IgD-negative memory B cell (primary cell): ENCODE results near the gene STXBP5. TPM values are rescaled to one million over a fixed set of nuclear protein-coding genes. Genes with fewer than 3 reads are reported as not detected.

Experiments
- H3K27ac Mint-ChIP-seq, 3 donors: one replicate each; pipeline ENCODE4 v1.8.0; 2020 to 2022; ENCODE audit warnings: mild to moderate bottlenecking in 3 of 3, mixed read lengths in 3 of 3, moderate library complexity in 1 of 3
- H3K27me3 Mint-ChIP-seq: one replicate; pipeline ENCODE4 v1.8.0; 2021; ENCODE audit warnings: mixed read lengths
- H3K36me3 Mint-ChIP-seq: one replicate; pipeline ENCODE4 v1.8.0; 2020; ENCODE audit warnings: mild to moderate bottlenecking, mixed read lengths
- H3K4me1 Mint-ChIP-seq, 3 donors: one replicate each; pipeline ENCODE4 v1.8.0; 2020 to 2022; ENCODE audit warnings: mixed read lengths in 3 of 3, mild to moderate bottlenecking in 1 of 3
- H3K4me3 Mint-ChIP-seq, 4 donors: one replicate each; pipeline ENCODE4 v1.8.0; 2020 to 2022; ENCODE audit warnings: mild to moderate bottlenecking in 4 of 4, mixed read lengths in 4 of 4, moderate library complexity in 3 of 4
- H3K9me3 Mint-ChIP-seq, 3 donors: one replicate each; pipeline ENCODE4 v1.8.0; 2020 to 2021; ENCODE audit warnings: mixed read lengths in 3 of 3, mild to moderate bottlenecking in 1 of 3
- polyA plus RNA-seq: library from polyadenylated mRNA; unstranded; fragments of 300-500 nt; fragmentation: Illumina TruSeq; gene quantifications from one replicate; pipeline ENCODE4 v1.2.3, GENCODE V29; 2021

Gene STXBP5
- polyA plus RNA-seq, 1 donor from 2014 or later = 1.2 TPM

- Mint-ChIP-seq H3K9me3 (peaks cover 16 to 33% (median 22%) of the 10 kb centered on the region in 3 donors), H3K4me1 (peaks cover 0 to 3% (median 0%) of the 10 kb centered on the region in 3 donors), H3K4me3 (no peak overlapping the region), H3K27ac (no peak overlapping the region), H3K27me3 (no peaks in the 10 kb centered on the region), H3K36me3 (peaks cover 23% of the 10 kb centered on the region)
Measured at GRCh38 chr6:147299035-147299434, 94.8 kb downstream of the STXBP5 start.

DNA sequence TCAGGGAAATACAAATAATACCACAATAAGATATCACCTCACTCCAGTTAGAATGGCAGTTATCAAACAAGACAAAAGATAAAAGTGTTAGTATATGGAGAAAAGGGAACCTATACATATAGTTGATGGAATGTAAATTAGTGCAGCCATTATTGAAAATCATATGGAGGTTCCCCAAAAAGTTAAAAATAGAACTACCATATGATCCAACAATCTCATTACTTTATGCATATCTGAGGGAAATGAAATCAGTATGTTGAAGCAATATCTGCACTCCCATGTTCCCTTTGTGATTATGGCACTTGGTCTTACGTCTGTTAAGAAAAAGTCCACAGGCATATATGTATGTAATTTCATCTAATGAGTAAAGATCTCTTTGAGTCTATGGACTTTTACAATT, 96.9 kb downstream of the STXBP5 start:
- Mint-ChIP-seq H3K4me1 (peaks cover 0 to 11% (median 2%) of the 10 kb centered on the region in 3 donors), H3K4me3 (no peak overlapping the region), H3K27me3 (no peaks in the 10 kb centered on the region), H3K27ac (no peak overlapping the region), H3K36me3 (peaks cover 24% of the 10 kb centered on the region), H3K9me3 (peaks cover 16 to 33% (median 23%) of the 10 kb centered on the region in 3 donors)

GRCh38 chr6:147304016-147304415, 99.8 kb downstream of the STXBP5 start:
- H3K4me1 Mint-ChIP-seq = peaks cover 0 to 14% (median 9%) of the 10 kb centered on the region in 3 donors
- no peak overlapping the region for H3K27ac Mint-ChIP-seq
- no peaks in the 10 kb centered on the region for H3K27me3 Mint-ChIP-seq
- peaks cover 7 to 19% (median 16%) of the 10 kb centered on the region in 3 donors for H3K9me3 Mint-ChIP-seq
- H3K4me3 Mint-ChIP-seq = no peak overlapping the region
- H3K36me3 Mint-ChIP-seq = peaks cover 23% of the 10 kb centered on the region

GRCh38 chr6:147310521-147310920, 106.3 kb downstream of the STXBP5 start:
- Mint-ChIP-seq H3K36me3 (peaks cover 7% of the 10 kb centered on the region), H3K27me3 (no peaks in the 10 kb centered on the region), H3K9me3 (no peaks in the 10 kb centered on the region), H3K4me1 (peaks cover 0 to 9% (median 9%) of the 10 kb centered on the region in 3 donors), H3K4me3 (no peak overlapping the region), H3K27ac (no peak overlapping the region)

DNA sequence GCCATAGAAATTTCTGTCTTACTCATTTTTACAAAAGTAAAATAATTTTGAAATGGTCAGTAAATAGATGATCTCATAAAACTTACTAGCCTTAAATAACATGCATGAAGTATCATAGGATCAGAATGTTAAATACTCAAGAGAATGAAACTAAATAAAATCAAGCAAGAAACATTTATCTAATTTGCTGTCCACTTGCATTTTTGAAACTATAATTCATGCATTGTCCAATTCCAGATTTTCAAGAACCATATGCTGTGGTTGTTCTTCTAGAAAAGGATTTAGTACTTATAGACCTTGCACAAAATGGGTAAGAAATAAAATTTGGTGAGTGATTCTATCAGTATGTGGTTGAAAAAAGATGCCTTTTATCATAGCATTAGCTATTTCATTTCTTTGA, 107.0 kb downstream of the STXBP5 start:
- Mint-ChIP-seq H3K9me3 (no peaks in the 10 kb centered on the region), H3K4me1 (peaks cover 0 to 5% (median 3%) of the 10 kb centered on the region in 3 donors), H3K36me3 (peaks cover 4% of the 10 kb centered on the region), H3K27me3 (no peaks in the 10 kb centered on the region), H3K27ac (no peak overlapping the region), H3K4me3 (no peak overlapping the region)

GRCh38 chr6:147321260-147321659, 117.0 kb downstream of the STXBP5 start:
- Mint-ChIP-seq H3K9me3 (no peaks in the 10 kb centered on the region), H3K4me3 (peak overlapping the region in 3 of 4 donors; percentile 44 to 75 (median 60)), H3K36me3 (peaks cover 7% of the 10 kb centered on the region)

DNA sequence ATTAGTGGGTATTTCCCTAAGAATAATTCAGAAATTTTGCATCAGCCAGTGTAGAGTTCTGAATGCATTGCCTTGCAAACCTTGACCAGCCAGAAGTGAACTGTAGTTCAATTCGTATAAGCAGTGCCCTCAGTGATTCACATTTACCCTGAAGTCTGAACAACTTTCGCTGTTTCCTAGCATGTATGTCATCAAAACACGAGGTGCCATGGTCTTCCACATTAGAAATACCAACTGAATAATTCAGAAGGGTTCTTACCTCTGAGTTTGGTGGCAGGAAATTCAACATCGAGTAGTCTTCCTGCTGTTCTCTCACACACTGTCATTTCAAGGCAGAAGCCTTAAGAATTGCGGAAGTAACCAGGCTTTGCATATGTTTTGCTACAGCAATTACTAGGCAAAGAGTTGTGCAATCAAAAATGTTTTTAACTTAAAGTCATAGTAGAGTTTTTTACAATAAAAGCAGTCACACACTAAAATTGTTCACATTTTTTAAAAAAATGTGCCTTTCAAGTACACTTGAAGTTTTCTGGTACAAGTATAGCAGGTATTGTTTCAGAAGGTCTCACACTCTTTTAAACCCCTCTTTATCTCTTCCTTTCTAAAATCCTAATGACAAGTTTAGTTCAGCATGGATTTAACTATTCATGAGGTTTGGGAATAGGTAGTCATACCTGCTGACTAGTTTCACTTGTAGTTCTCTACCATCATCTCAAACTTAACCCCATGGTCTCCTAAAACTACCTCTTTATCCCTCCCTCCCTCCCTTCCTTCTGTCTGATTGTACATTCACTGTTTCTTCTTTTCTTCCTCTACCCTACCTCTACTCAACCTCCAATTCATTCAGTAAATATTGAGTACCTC, 118.3 kb downstream of the STXBP5 start:
- H3K27me3 Mint-ChIP-seq = no peaks in the 10 kb centered on the region
- peak overlapping the region; percentile 25 to 93 (median 67) for H3K27ac Mint-ChIP-seq

More at GRCh38 chr6:147321260-147321659, 117.0 kb downstream of the STXBP5 start:
- Mint-ChIP-seq H3K27ac (peak overlapping the region in 2 of 3 donors; percentile 25 to 67), H3K4me1 (peaks cover 21 to 34% (median 29%) of the 10 kb centered on the region in 3 donors), H3K27me3 (no peaks in the 10 kb centered on the region)

DNA sequence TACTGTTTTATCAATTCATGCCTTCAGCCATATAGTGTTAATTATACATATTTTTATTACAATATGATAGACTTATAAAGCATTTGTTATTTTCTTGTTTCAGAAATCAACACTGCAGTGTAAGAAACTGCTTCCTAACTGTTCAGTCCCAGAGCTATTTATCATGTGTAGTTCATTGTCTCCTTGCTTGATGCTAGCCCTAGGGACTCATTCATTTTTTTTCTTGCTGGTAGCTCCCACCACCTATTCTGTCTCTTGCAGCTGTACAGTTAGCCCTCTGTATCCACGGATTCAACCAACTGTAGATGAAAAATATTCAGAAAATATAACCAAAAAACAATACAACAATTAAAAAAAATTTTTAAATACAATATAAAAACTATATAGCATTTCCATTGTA, 121.3 kb downstream of the STXBP5 start:
- Mint-ChIP-seq H3K9me3 (peaks cover 0 to 2% (median 0%) of the 10 kb centered on the region in 3 donors), H3K4me3 (no peak overlapping the region), H3K4me1 (peaks cover 12 to 19% (median 17%) of the 10 kb centered on the region in 3 donors), H3K27ac (no peak overlapping the region), H3K36me3 (peaks cover 4% of the 10 kb centered on the region), H3K27me3 (no peaks in the 10 kb centered on the region)

More for the DNA sequence above, 118.3 kb downstream of the STXBP5 start:
- no peaks in the 10 kb centered on the region for H3K36me3 Mint-ChIP-seq
- H3K9me3 Mint-ChIP-seq = no peaks in the 10 kb centered on the region
- peak overlapping the region; percentile 79 to 94 (median 88) for H3K4me3 Mint-ChIP-seq
- peaks cover 15 to 26% (median 23%) of the 10 kb centered on the region in 3 donors for H3K4me1 Mint-ChIP-seq

DNA sequence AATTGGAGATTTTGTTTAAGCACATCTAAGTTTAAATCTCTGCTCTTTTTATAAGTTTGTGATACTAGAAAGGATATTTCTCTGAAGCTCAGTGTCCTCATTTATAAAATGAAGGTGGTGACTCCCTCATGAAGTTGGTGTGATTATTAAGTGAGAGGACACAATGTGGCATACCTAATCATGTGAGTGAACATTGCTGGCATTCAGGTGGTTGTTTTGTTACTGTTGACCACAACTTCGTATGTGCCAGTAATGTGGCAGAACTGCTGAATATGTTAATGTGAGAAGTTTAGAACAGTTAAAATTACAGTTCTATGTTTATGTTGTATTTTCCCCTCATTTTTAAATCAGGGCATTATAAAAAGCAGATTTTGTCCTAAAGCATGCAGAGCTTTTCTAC, 127.2 kb downstream of the STXBP5 start:
- Mint-ChIP-seq H3K27me3 (no peaks in the 10 kb centered on the region), H3K27ac (no peak overlapping the region), H3K9me3 (peaks cover 0 to 2% (median 0%) of the 10 kb centered on the region in 3 donors), H3K4me1 (peaks cover 0 to 1% (median 0%) of the 10 kb centered on the region in 3 donors), H3K4me3 (no peak overlapping the region), H3K36me3 (peaks cover 4% of the 10 kb centered on the region)

DNA sequence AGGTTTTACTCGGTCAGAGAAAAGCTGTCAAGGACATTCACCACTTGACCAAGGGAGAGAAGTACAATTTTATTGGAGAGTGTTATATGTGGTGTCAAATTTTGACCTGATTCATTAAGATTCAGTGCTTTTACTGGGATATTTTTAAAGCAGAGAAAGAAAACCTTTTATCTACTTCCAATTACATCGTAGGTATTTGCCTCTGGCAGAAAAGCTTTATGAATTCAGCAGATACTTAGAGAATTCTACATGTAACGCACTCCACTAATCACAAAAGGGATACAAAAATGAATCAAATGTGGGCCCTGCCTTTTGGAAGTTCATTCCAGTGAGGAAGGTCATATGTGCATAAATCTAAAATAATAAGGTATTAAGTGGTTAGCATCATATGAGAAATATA, 133.7 kb downstream of the STXBP5 start:
- Mint-ChIP-seq H3K36me3 (peaks cover 9% of the 10 kb centered on the region), H3K27ac (no peak overlapping the region), H3K4me3 (no peak overlapping the region), H3K9me3 (no peaks in the 10 kb centered on the region), H3K27me3 (no peaks in the 10 kb centered on the region), H3K4me1 (no peaks in the 10 kb centered on the region)

- H3K9me3 Mint-ChIP-seq = no peaks in the 10 kb centered on the region
- H3K27me3 Mint-ChIP-seq = no peaks in the 10 kb centered on the region
- H3K36me3 Mint-ChIP-seq = peaks cover 12% of the 10 kb centered on the region
- no peak overlapping the region for H3K4me3 Mint-ChIP-seq
- no peaks in the 10 kb centered on the region for H3K4me1 Mint-ChIP-seq
- H3K27ac Mint-ChIP-seq = no peak overlapping the region
Measured at GRCh38 chr6:147341486-147341885, 137.3 kb downstream of the STXBP5 start.

DNA sequence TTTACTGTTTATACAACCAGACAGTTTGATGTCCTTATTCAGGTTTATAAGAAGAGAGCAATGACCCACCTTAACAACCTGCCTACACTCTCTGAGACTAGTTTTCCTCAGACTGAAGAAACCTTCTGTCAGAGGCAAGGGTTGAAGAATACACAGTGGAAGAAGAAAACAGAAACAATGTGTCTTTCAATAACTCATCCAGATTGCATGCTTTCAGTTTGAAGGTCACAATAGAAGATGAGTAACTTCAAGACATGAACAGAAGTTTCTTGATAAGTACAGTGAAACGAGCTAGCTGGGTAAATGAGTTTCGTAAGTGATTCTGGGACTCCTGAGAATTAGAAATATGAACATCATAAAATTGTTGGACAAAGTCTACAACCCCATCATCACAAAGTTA, 141.7 kb downstream of the STXBP5 start:
- H3K36me3 Mint-ChIP-seq = peaks cover 8% of the 10 kb centered on the region
- no peaks in the 10 kb centered on the region for H3K4me1 Mint-ChIP-seq
- no peaks in the 10 kb centered on the region for H3K9me3 Mint-ChIP-seq

GRCh38 chr6:147347179-147347881, 143.1 kb downstream of the STXBP5 start:
- Mint-ChIP-seq H3K36me3 (peaks cover 5% of the 10 kb centered on the region), H3K4me1 (no peaks in the 10 kb centered on the region), H3K4me3 (no peak overlapping the region), H3K27ac (no peak overlapping the region), H3K9me3 (no peaks in the 10 kb centered on the region), H3K27me3 (no peaks in the 10 kb centered on the region)

More for the DNA sequence above, 141.7 kb downstream of the STXBP5 start:
- no peak overlapping the region for H3K27ac Mint-ChIP-seq
- no peaks in the 10 kb centered on the region for H3K27me3 Mint-ChIP-seq
- H3K4me3 Mint-ChIP-seq = no peak overlapping the region

DNA sequence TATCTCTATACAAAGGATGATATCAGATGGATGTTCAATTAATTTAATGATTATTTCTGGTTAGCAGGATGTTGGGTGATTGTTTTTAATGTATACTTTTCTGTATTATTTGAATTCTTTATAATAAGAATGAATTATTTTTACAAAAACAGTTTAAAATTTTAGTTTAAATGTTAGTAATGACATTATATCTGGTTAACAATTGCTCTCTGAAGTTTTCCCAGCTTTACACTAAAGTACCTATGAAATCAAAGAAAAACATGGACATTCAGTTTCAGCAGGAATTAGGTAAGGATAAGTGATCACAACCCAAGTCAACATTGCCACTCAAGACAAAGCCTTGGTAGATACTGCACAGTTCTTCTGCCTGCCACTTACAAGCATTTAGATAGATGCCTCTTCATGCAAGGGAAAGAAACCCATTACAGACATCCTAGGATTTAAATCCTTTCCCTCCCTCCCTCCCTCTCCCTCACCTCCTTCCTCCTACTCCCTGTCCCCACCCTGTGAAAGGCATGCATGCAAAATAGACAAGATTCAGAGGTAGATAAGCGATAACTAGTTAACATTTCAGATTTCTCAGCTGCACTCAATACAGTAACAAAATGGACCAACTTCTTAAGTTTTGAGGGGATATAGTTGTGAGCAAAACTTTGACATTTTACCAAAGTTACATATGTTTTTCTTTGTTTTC, 143.8 kb downstream of the STXBP5 start:
- Mint-ChIP-seq H3K9me3 (no peaks in the 10 kb centered on the region), H3K27me3 (no peaks in the 10 kb centered on the region), H3K4me3 (no peak overlapping the region), H3K36me3 (peaks cover 5% of the 10 kb centered on the region), H3K4me1 (no peaks in the 10 kb centered on the region), H3K27ac (no peak overlapping the region)
